ENCODE data around the gene GYS1. TPM values are rescaled to one million over a fixed set of nuclear protein-coding genes. Genes with fewer than 3 reads are reported as not detected.

GYS1 gene
- polyA plus RNA-seq, 1 experiment, result 49.7 TPM

- ChIA-PET CTCF (interaction anchor here (0.6 to 2.2 kb wide), 4 partner anchors 13 to 857 kb away, joined by 3 to 7 read pairs (median 4); no protein-coding TSS in a partner anchor), POLR2A (interaction anchor here (0.6 kb wide), 1 partner anchor 145 kb away, joined by 5 read pairs; no protein-coding TSS in a partner anchor)
- TF ChIP-seq, protein P1, sequence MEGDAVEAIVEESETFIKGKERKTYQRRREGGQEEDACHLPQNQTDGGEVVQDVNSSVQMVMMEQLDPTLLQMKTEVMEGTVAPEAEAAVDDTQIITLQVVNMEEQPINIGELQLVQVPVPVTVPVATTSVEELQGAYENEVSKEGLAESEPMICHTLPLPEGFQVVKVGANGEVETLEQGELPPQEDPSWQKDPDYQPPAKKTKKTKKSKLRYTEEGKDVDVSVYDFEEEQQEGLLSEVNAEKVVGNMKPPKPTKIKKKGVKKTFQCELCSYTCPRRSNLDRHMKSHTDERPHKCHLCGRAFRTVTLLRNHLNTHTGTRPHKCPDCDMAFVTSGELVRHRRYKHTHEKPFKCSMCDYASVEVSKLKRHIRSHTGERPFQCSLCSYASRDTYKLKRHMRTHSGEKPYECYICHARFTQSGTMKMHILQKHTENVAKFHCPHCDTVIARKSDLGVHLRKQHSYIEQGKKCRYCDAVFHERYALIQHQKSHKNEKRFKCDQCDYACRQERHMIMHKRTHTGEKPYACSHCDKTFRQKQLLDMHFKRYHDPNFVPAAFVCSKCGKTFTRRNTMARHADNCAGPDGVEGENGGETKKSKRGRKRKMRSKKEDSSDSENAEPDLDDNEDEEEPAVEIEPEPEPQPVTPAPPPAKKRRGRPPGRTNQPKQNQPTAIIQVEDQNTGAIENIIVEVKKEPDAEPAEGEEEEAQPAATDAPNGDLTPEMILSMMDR (IDR thresholded peaks at IDR 0.05; ENCODE audit: insufficient read depth, low read depth, low read length), result no peak
- peak; percentile 51 for DNase-seq (ENCODE audit: low read depth)
- H3K27me3 ChIP-seq (ENCODE audit: control insufficient read depth, insufficient read depth, low read length), result no peaks in the 10 kb centered on the region
- peaks cover 36% of the 10 kb centered on the region for H3K36me3 ChIP-seq (ENCODE audit: control insufficient read depth, insufficient read depth, low read length)
- H3K4me3 ChIP-seq (ENCODE audit: low read depth, low read length), result no peak overlapping the region
These were observed 3.3 kb downstream of the GYS1 start for GRCh38 chr19:48989701-48990291.

DNA sequence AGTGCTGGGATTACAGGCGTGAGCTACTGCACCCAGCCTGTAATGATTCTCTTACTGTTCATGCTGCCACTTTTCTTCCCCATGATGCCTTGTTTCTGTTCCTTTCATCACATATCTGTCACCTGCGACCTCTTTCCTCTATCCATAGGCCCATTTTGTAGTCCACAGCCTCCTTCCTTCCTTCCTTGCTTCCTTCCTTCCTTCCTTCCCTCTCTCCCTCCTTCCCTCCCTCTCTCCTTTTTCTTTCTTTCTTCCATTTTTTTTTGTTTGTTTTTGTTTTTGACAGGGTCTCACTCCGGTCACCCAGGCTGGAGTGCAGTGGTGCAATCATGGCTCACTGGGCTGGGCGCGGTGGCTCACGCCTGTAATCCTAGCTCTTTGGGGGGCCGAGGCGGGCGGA, 4.2 kb downstream of the GYS1 start:
- TF ChIP-seq, protein P1 (IDR thresholded peaks at IDR 0.05; ENCODE audit: insufficient read depth, low read depth, low read length), result no peak
- POLR2A ChIA-PET, result no interaction called here
- Histone ChIP-seq H3K27me3 (ENCODE audit: control insufficient read depth, insufficient read depth, low read length) (no peaks in the 10 kb centered on the region), H3K4me3 (ENCODE audit: low read depth, low read length) (no peak overlapping the region), H3K36me3 (ENCODE audit: control insufficient read depth, insufficient read depth, low read length) (peaks cover 38% of the 10 kb centered on the region)
- no peak for DNase-seq (ENCODE audit: low read depth)
- CTCF ChIA-PET, result interaction anchor here (1.0 to 1.6 kb wide), 2 partner anchors 12 to 109 kb away, joined by 4 read pairs; no protein-coding TSS in a partner anchor

GRCh38 chr19:48988286-48988685, 4.8 kb downstream of the GYS1 start:
- POLR2A ChIA-PET, result no interaction called here
- TF ChIP-seq, protein P1 (IDR thresholded peaks at IDR 0.05; ENCODE audit: insufficient read depth, low read depth, low read length), result no peak
- no peaks in the 10 kb centered on the region for H3K27me3 ChIP-seq (ENCODE audit: control insufficient read depth, insufficient read depth, low read length)
- peaks cover 40% of the 10 kb centered on the region for H3K36me3 ChIP-seq (ENCODE audit: control insufficient read depth, insufficient read depth, low read length)
- DNase-seq (ENCODE audit: low read depth), result no peak
- CTCF ChIA-PET, result interaction anchor here (0.5 to 1.6 kb wide), 2 partner anchors 29 to 110 kb away, joined by 3 to 4 read pairs; no protein-coding TSS in a partner anchor
- no peak overlapping the region for H3K4me3 ChIP-seq (ENCODE audit: low read depth, low read length)

DNA sequence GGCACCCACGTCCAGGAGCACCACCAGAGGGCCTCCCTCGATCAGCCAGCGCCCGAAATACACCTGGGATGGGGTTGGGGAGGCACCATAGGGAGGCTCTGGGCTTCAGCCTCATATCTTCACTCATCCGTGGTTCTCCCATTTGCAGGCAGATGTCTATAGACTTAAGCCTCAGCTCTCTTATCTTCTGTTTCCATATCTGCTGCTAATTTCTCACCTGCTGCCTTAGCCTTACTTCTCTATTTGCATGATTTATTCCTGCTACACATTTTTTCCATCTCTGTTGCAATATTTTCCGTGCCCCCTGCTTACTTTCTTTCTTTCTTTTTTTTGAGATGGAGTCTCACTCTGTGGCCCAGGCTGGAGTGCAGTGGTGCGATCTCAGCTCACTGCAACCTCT, 5.8 kb downstream of the GYS1 start:
- CTCF ChIA-PET, result interaction anchor here (1.8 kb wide), 1 partner anchor 17 kb away, joined by 5 read pairs; no protein-coding TSS in a partner anchor
- H3K27me3 ChIP-seq (ENCODE audit: control insufficient read depth, insufficient read depth, low read length), result no peaks in the 10 kb centered on the region
- peaks cover 45% of the 10 kb centered on the region for H3K36me3 ChIP-seq (ENCODE audit: control insufficient read depth, insufficient read depth, low read length)

DNA sequence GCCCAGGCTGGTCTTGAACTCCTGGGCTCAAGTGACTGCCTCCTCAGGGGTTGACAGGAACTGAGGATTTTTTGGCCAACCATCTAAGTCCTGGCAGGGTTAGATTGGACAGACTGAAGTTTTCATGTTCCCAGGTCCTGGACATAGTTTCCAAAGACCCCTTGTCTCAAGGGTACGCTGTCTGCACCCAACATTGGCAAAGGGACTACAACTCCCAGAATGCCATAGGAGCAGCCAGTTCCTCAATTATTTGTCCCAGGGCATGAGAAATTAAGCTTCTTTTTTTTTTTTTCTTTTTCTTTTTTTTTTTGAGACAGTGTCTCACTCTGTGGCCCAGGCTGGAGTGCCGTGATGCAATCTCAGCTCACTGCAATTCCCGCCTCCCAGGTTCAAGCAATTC, 6.9 kb downstream of the GYS1 start:
- Histone ChIP-seq H3K27me3 (ENCODE audit: control insufficient read depth, insufficient read depth, low read length) (no peaks in the 10 kb centered on the region), H3K36me3 (ENCODE audit: control insufficient read depth, insufficient read depth, low read length) (peaks cover 51% of the 10 kb centered on the region), H3K4me3 (ENCODE audit: low read depth, low read length) (no peak overlapping the region)
- ChIA-PET CTCF (interaction anchor here (1.8 kb wide), 1 partner anchor 16 kb away, joined by 5 read pairs; no protein-coding TSS in a partner anchor), POLR2A (no interaction called here)
- DNase-seq (ENCODE audit: low read depth), result no peak
- TF ChIP-seq, protein P1 (IDR thresholded peaks at IDR 0.05; ENCODE audit: insufficient read depth, low read depth, low read length), result no peak

More for the DNA sequence above, 5.8 kb downstream of the GYS1 start:
- TF ChIP-seq, protein P1 (IDR thresholded peaks at IDR 0.05; ENCODE audit: insufficient read depth, low read depth, low read length), result no peak
- no peak for DNase-seq (ENCODE audit: low read depth)
- POLR2A ChIA-PET, result no interaction called here
- H3K4me3 ChIP-seq (ENCODE audit: low read depth, low read length), result no peak overlapping the region

Data from BJ (cell line).